K562 (cell line): ENCODE measurements around the gene TNPO2. TPM values are rescaled to one million over a fixed set of nuclear protein-coding genes. Genes with fewer than 3 reads are reported as not detected.
A peak's percentile ranks its signal among the peaks of the same experiment; 100 is the strongest.

Experiments used
- CBX1 ChIP-seq: sonication (generic); IDR thresholded peaks from 2 replicates; pipeline ENCODE4 v1.6.1; 2016; ENCODE audit warnings: antibody characterized with exemption, low read depth, mild to moderate bottlenecking
- CUX1 ChIP-seq: fragments of 200-800 bp; sonication (Bioruptor generic); IDR thresholded peaks from 2 replicates; pipeline ENCODE4 v1.6.1; 2016; ENCODE audit warnings: missing genetic modification characterization, missing compliant biosample characterization
- E2F8 ChIP-seq: fragments of 450-650 bp; IDR thresholded peaks from 2 replicates; pipeline ENCODE4 v1.7.1; 2018; ENCODE audit warnings: mild to moderate bottlenecking, low read depth; ENCODE audit not compliant: partially characterized antibody
- HNRNPLL ChIP-seq: fragments of 200-400 bp; formaldehyde crosslinking; IDR thresholded peaks from 2 replicates; pipeline ENCODE4 v1.6.1; 2017; ENCODE audit warnings: low read length, low read depth, mild to moderate bottlenecking; ENCODE audit not compliant: poor library complexity, severe bottlenecking
- NR3C1 ChIP-seq: sonication (generic); formaldehyde crosslinking; IDR thresholded peaks from 2 replicates; pipeline ENCODE4 v1.8.1; 2022; ENCODE audit warnings: missing genetic modification reagents
- PPARD ChIP-seq: fragments of 250-450 bp; sonication (Bioruptor Pico); IDR thresholded peaks from 2 replicates; pipeline ENCODE4 v1.8.0; 2022; ENCODE audit warnings: inconsistent platforms, mild to moderate bottlenecking, moderate library complexity
- SNIP1 ChIP-seq: fragments of 450-650 bp; IDR thresholded peaks from 2 replicates; pipeline ENCODE4 v1.7.1; 2017; ENCODE audit warnings: low read depth, mild to moderate bottlenecking
- TCF15 ChIP-seq: fragments of 250-450 bp; sonication (Bioruptor Pico); IDR thresholded peaks from 2 replicates; pipeline ENCODE4 v1.8.0; 2022; ENCODE audit warnings: moderate library complexity, mild to moderate bottlenecking, inconsistent platforms
- XRCC4 ChIP-seq: IDR thresholded peaks from one replicate; pipeline ENCODE4 v1.6.1; 2011; ENCODE audit not compliant: insufficient read depth, insufficient read length; ENCODE audit errors: extremely low read depth
- ZBTB34 ChIP-seq: fragments of 250-450 bp; sonication (Bioruptor Pico); IDR thresholded peaks from 2 replicates; pipeline ENCODE4 v1.8.0; 2021; ENCODE audit warnings: mild to moderate bottlenecking, moderate library complexity
- ZNF174 ChIP-seq: fragments of 250-450 bp; sonication (Bioruptor Pico); IDR thresholded peaks from 2 replicates; pipeline ENCODE4 v1.4.0; 2020; ENCODE audit warnings: mild to moderate bottlenecking
- ZNF274 ChIP-seq: IDR thresholded peaks from 2 replicates; pipeline ENCODE4 v1.6.1; 2011; ENCODE audit warnings: low read depth, mild to moderate bottlenecking, low read length, moderate library complexity, borderline replicate concordance
- ZNF445 ChIP-seq: fragments of 250-450 bp; sonication (Bioruptor Pico); IDR thresholded peaks from 2 replicates; pipeline ENCODE4 v1.4.0; 2020; ENCODE audit warnings: low read depth, mild to moderate bottlenecking, moderate library complexity
- ZNF449 ChIP-seq: fragments of 250-450 bp; sonication (Bioruptor Pico); IDR thresholded peaks from 2 replicates; pipeline ENCODE4 v1.8.0; 2022; ENCODE audit warnings: moderate library complexity, mild to moderate bottlenecking, inconsistent platforms
- ZNF507 ChIP-seq: conservative IDR thresholded peaks from 2 replicates; pipeline ENCODE4 v1.6.1; 2017; ENCODE audit warnings: missing genetic modification characterization, missing compliant biosample characterization
- polyA plus RNA-seq, 8 experiments: library from polyadenylated mRNA; depleted of rRNA in 4 of 8; stranded (reverse) in 5 of 8; unstranded in 3 of 8; fragments of >200 nt; fragmentation: Nextera tagmentation in 2 of 8; fragmentation: Illumina TruSeq in 1 of 8; extraction: Ambion mirVana in 2 of 8; extraction: Trizol in 1 of 8; gene quantifications; 2 replicates each; pipeline versions ENCODE4 v1.2.1 to v1.2.3, GENCODE V29; 2011 to 2014; ENCODE audit warnings: inconsistent platforms in 1 of 8, missing spikeins in 1 of 8
- total RNA-seq, 7 experiments: library from RNA; depleted of rRNA in 6 of 7; stranded (reverse); fragments of >200 nt in 6 of 7; fragmentation: Illumina TruSeq in 2 of 7; extraction: Trizol in 2 of 7; gene quantifications; 2 replicates each; pipeline versions ENCODE4 v1.2.1 to v1.2.3, GENCODE V29; 2011 to 2021; ENCODE audit warnings: low replicate concordance in 1 of 7

The TNPO2 gene
- total and polyA plus RNA-seq, 9 of the 15 experiments (the other 6 are each of a cell fraction or from before 2014, with no cell fraction given) = 6.0 to 126 (median 53.8) TPM

GRCh38 chr19:12669270-12670158 lies 54.2 kb downstream of the TNPO2 start (continued):
- TF ChIP-seq ZNF449 (CRISPR knock-in tag) (no peak), CBX1 (no peak), TCF15 (0 out of 2 replicates have a peak, but pooled peaks have one; percentile 20), SNIP1 (no peak), CUX1 (no peak), PPARD (CRISPR knock-in tag) (no peak), ZNF445 (CRISPR knock-in tag) (no peak), ZNF274 (no peak), HNRNPLL (no peak), ZNF174 (CRISPR knock-in tag) (no peak), ZNF507 (no peak), E2F8 (peak; percentile 100), XRCC4 (no peak), NR3C1 (CRISPR knock-in tag) (no peak), ZBTB34 (CRISPR knock-in tag) (no peak)
